ENCODE data around the gene DLG2. TPM values are rescaled to one million over a fixed set of nuclear protein-coding genes. Genes with fewer than 3 reads are reported as not detected.

DLG2 gene
- total and polyA plus RNA-seq, 4 experiments from 2014 or later, result 0.78 to 2.7 (median 1.9) TPM

GRCh38 chr11:84780689-84781293 is 846.4 kb downstream of the DLG2 start:
- no peaks in the 10 kb centered on the region for H3K9me3 ChIP-seq (ENCODE audit: control insufficient read depth in 1 of 2, low read length in 2 of 2)
- H3K27me3 Mint-ChIP-seq, result no peaks in the 10 kb centered on the region
- H3K4me3 Mint-ChIP-seq, result no peak overlapping the region
- H3K27ac Mint-ChIP-seq, result no peak overlapping the region
- no peak overlapping the region for H3K4me3 ChIP-seq (ENCODE audit: low read length in 2 of 2)
- no peaks in the 10 kb centered on the region for H3K4me1 Mint-ChIP-seq
- no peaks in the 10 kb centered on the region for H3K27me3 ChIP-seq (ENCODE audit: insufficient read depth, low read length)
- H3K9me3 Mint-ChIP-seq, result peaks cover 5 to 53% (median 30%) of the 10 kb centered on the region in 8 donors
- no peaks in the 10 kb centered on the region for H3K36me3 Mint-ChIP-seq
- POLR2A ChIA-PET (ENCODE audit: partially characterized antibody), result no interaction called here
- DNase-seq, result no peak
- intact Hi-C loops (cut with micrococcal nuclease), result no loop called here
- H3K4me1 ChIP-seq (ENCODE audit: insufficient read depth, low read length), result no peaks in the 10 kb centered on the region
- no peak overlapping the region for H3K27ac ChIP-seq (ENCODE audit: low read depth, low read length)
- CTCF ChIA-PET (ENCODE audit: partially characterized antibody), result no interaction called here
- no peaks in the 10 kb centered on the region for H3K36me3 ChIP-seq (ENCODE audit: insufficient read depth, low read length)

- H3K4me3 ChIP-seq (ENCODE audit: low read length in 2 of 2), result no peak overlapping the region
- no peaks in the 10 kb centered on the region for H3K9me3 ChIP-seq (ENCODE audit: control insufficient read depth in 1 of 2, low read length in 2 of 2)
- H3K4me3 Mint-ChIP-seq, result no peak overlapping the region
- no peaks in the 10 kb centered on the region for H3K36me3 Mint-ChIP-seq
- intact Hi-C loops (cut with micrococcal nuclease), result no loop called here
- peaks cover 5 to 68% (median 47%) of the 10 kb centered on the region in 8 donors for H3K9me3 Mint-ChIP-seq
- H3K27me3 Mint-ChIP-seq, result no peaks in the 10 kb centered on the region
- H3K36me3 ChIP-seq (ENCODE audit: insufficient read depth, low read length), result no peaks in the 10 kb centered on the region
- no peak overlapping the region for H3K27ac Mint-ChIP-seq
- POLR2A ChIA-PET (ENCODE audit: partially characterized antibody), result no interaction called here
- H3K4me1 Mint-ChIP-seq, result no peaks in the 10 kb centered on the region
- no peaks in the 10 kb centered on the region for H3K27me3 ChIP-seq (ENCODE audit: insufficient read depth, low read length)
- H3K4me1 ChIP-seq (ENCODE audit: insufficient read depth, low read length), result no peaks in the 10 kb centered on the region
- CTCF ChIA-PET (ENCODE audit: partially characterized antibody), result no interaction called here
- no peak for DNase-seq
- no peak overlapping the region for H3K27ac ChIP-seq (ENCODE audit: low read depth, low read length)
Observed at GRCh38 chr11:84775503-84775902, 851.6 kb downstream of the DLG2 start.

DNA sequence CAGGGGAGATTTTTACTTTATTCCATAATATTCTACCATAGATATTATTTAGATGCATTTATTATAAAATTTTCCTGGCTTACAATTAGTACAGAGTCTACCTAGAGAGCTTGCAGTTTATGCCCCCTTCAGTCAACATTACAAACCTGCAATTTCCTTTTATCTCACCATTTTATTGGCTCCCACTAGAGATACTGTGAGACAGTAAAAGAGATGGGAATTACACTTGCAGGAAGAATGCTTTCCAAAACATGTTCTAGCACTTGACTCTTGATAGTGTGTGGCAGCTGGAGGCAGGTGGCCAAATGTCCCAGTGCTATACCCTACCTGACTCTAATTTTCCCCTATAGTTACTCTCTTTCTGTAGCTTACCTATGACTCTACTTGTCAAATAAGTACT is 863.2 kb downstream of the DLG2 start:
- no peaks in the 10 kb centered on the region for H3K27me3 Mint-ChIP-seq
- no peaks in the 10 kb centered on the region for H3K27me3 ChIP-seq (ENCODE audit: insufficient read depth, low read length)
- no peak overlapping the region for H3K27ac Mint-ChIP-seq
- no peak overlapping the region for H3K4me3 Mint-ChIP-seq
- H3K36me3 Mint-ChIP-seq, result no peaks in the 10 kb centered on the region
- intact Hi-C loops (cut with micrococcal nuclease), result no loop called here
- H3K4me1 Mint-ChIP-seq, result no peaks in the 10 kb centered on the region
- POLR2A ChIA-PET (ENCODE audit: partially characterized antibody), result no interaction called here
- H3K9me3 Mint-ChIP-seq, result peaks cover 4 to 46% (median 21%) of the 10 kb centered on the region in 8 donors
- H3K4me1 ChIP-seq (ENCODE audit: insufficient read depth, low read length), result no peaks in the 10 kb centered on the region
- no peak overlapping the region for H3K4me3 ChIP-seq (ENCODE audit: low read length in 2 of 2)
- CTCF ChIA-PET (ENCODE audit: partially characterized antibody), result no interaction called here
- no peak overlapping the region for H3K27ac ChIP-seq (ENCODE audit: low read depth, low read length)
- DNase-seq, result no peak
- H3K36me3 ChIP-seq (ENCODE audit: insufficient read depth, low read length), result no peaks in the 10 kb centered on the region
- peaks cover 0 to 4% of the 10 kb centered on the region in 2 donors for H3K9me3 ChIP-seq (ENCODE audit: control insufficient read depth in 1 of 2, low read length in 2 of 2)

- H3K27me3 ChIP-seq (ENCODE audit: insufficient read depth, low read length), result no peaks in the 10 kb centered on the region
- ChIA-PET CTCF (ENCODE audit: partially characterized antibody) (no interaction called here), POLR2A (ENCODE audit: partially characterized antibody) (no interaction called here)
- H3K27ac ChIP-seq (ENCODE audit: low read depth, low read length), result no peak overlapping the region
- Mint-ChIP-seq H3K4me1 (no peaks in the 10 kb centered on the region), H3K27ac (no peak overlapping the region), H3K9me3 (peaks cover 0 to 36% (median 23%) of the 10 kb centered on the region in 8 donors), H3K4me3 (no peak overlapping the region), H3K27me3 (no peaks in the 10 kb centered on the region), H3K36me3 (no peaks in the 10 kb centered on the region)
- H3K4me3 ChIP-seq (ENCODE audit: low read length in 2 of 2), result no peak overlapping the region
- no peak for DNase-seq
- intact Hi-C loops (cut with micrococcal nuclease), result no loop called here
- peaks cover 0 to 4% of the 10 kb centered on the region in 2 donors for H3K9me3 ChIP-seq (ENCODE audit: control insufficient read depth in 1 of 2, low read length in 2 of 2)
- no peaks in the 10 kb centered on the region for H3K36me3 ChIP-seq (ENCODE audit: insufficient read depth, low read length)
- H3K4me1 ChIP-seq (ENCODE audit: insufficient read depth, low read length), result no peaks in the 10 kb centered on the region
Observed at GRCh38 chr11:84757711-84758110, 869.4 kb downstream of the DLG2 start.

GRCh38 chr11:84751371-84751770 is 875.8 kb downstream of the DLG2 start:
- no peak for DNase-seq

DNA sequence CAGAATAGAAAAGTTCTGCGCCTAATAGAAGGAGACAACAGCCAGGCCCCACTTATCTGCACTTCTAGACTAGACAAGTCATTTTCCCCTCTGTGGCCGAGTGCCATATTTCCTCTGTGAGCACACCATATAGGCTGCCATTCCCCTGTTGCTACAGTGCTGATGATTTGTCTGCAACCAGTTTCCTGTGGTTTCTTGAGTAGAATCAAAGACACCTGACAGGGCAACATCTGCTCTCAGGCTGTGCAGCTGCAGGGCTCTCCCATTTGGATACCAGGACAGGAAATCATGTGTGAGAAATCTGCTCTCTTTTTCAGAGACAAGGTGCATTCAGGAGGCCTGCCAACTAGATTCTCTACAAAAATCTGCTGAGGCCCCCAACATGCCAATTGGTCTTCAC is 879.3 kb downstream of the DLG2 start:
- ChIA-PET POLR2A (ENCODE audit: partially characterized antibody) (no interaction called here), CTCF (ENCODE audit: partially characterized antibody) (no interaction called here)
- Mint-ChIP-seq H3K4me3 (no peak overlapping the region), H3K27ac (no peak overlapping the region), H3K9me3 (peaks cover 2 to 61% (median 22%) of the 10 kb centered on the region in 8 donors), H3K27me3 (no peaks in the 10 kb centered on the region), H3K36me3 (no peaks in the 10 kb centered on the region), H3K4me1 (no peaks in the 10 kb centered on the region)
- no peak overlapping the region for H3K4me3 ChIP-seq (ENCODE audit: low read length in 2 of 2)
- intact Hi-C loops (cut with micrococcal nuclease), result no loop called here
- H3K27ac ChIP-seq (ENCODE audit: low read depth, low read length), result no peak overlapping the region
- H3K9me3 ChIP-seq (ENCODE audit: control insufficient read depth in 1 of 2, low read length in 2 of 2), result no peaks in the 10 kb centered on the region
- DNase-seq, result no peak
- H3K4me1 ChIP-seq (ENCODE audit: insufficient read depth, low read length), result no peaks in the 10 kb centered on the region
- H3K27me3 ChIP-seq (ENCODE audit: insufficient read depth, low read length), result no peaks in the 10 kb centered on the region
- no peaks in the 10 kb centered on the region for H3K36me3 ChIP-seq (ENCODE audit: insufficient read depth, low read length)

More at GRCh38 chr11:84751371-84751770, 875.8 kb downstream of the DLG2 start:
- H3K27me3 ChIP-seq (ENCODE audit: insufficient read depth, low read length), result no peaks in the 10 kb centered on the region
- H3K4me1 ChIP-seq (ENCODE audit: insufficient read depth, low read length), result no peaks in the 10 kb centered on the region
- H3K27ac ChIP-seq (ENCODE audit: low read depth, low read length), result no peak overlapping the region
- no peaks in the 10 kb centered on the region for H3K9me3 ChIP-seq (ENCODE audit: control insufficient read depth in 1 of 2, low read length in 2 of 2)
- no peaks in the 10 kb centered on the region for H3K36me3 ChIP-seq (ENCODE audit: insufficient read depth, low read length)
- ChIA-PET CTCF (ENCODE audit: partially characterized antibody) (no interaction called here), POLR2A (ENCODE audit: partially characterized antibody) (no interaction called here)
- H3K9me3 Mint-ChIP-seq, result peaks cover 0 to 49% (median 27%) of the 10 kb centered on the region in 8 donors
- intact Hi-C loops (cut with micrococcal nuclease), result no loop called here
- no peak overlapping the region for H3K27ac Mint-ChIP-seq
- no peaks in the 10 kb centered on the region for H3K4me1 Mint-ChIP-seq
- H3K4me3 Mint-ChIP-seq, result no peak overlapping the region
- H3K4me3 ChIP-seq (ENCODE audit: low read length in 2 of 2), result no peak overlapping the region
- no peaks in the 10 kb centered on the region for H3K27me3 Mint-ChIP-seq
- H3K36me3 Mint-ChIP-seq, result no peaks in the 10 kb centered on the region

GRCh38 chr11:84740050-84740449 is 887.1 kb downstream of the DLG2 start:
- Histone ChIP-seq H3K4me1 (ENCODE audit: insufficient read depth, low read length) (no peaks in the 10 kb centered on the region), H3K36me3 (ENCODE audit: insufficient read depth, low read length) (no peaks in the 10 kb centered on the region), H3K9me3 (ENCODE audit: control insufficient read depth in 1 of 2, low read length in 2 of 2) (no peaks in the 10 kb centered on the region), H3K27me3 (ENCODE audit: insufficient read depth, low read length) (no peaks in the 10 kb centered on the region), H3K4me3 (ENCODE audit: low read length in 2 of 2) (no peak overlapping the region), H3K27ac (ENCODE audit: low read depth, low read length) (no peak overlapping the region)
- H3K4me1 Mint-ChIP-seq, result no peaks in the 10 kb centered on the region
- no peak overlapping the region for H3K27ac Mint-ChIP-seq
- intact Hi-C loops (cut with micrococcal nuclease), result no loop called here
- ChIA-PET POLR2A (ENCODE audit: partially characterized antibody) (no interaction called here), CTCF (ENCODE audit: partially characterized antibody) (no interaction called here)
- no peaks in the 10 kb centered on the region for H3K36me3 Mint-ChIP-seq
- H3K27me3 Mint-ChIP-seq, result no peaks in the 10 kb centered on the region
- no peak for DNase-seq
- no peak overlapping the region for H3K4me3 Mint-ChIP-seq
- peaks cover 5 to 66% (median 35%) of the 10 kb centered on the region in 8 donors for H3K9me3 Mint-ChIP-seq

DNA sequence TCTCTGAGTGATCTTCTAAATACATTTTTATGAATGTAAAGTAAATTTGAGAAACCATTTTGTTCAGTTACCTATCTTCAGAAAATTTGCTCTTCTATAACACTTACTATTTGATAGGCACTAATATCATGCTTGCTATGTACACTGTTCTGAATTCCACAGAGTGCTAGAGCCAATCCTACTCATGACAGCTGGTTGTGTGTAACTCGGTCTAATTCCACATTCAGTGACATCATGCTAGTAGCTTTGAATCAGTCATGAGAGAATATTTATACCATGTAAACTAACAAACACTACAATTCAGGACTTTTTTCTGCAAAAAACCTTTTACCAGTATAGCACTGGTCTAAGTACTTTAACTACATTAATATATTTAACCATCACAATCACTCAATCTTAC is 902.9 kb downstream of the DLG2 start:
- Mint-ChIP-seq H3K36me3 (no peaks in the 10 kb centered on the region), H3K27ac (no peak overlapping the region), H3K4me3 (no peak overlapping the region), H3K9me3 (peaks cover 4 to 50% (median 35%) of the 10 kb centered on the region in 8 donors), H3K27me3 (peaks cover 1 to 3% of the 10 kb centered on the region in 2 donors), H3K4me1 (no peaks in the 10 kb centered on the region)
- H3K27me3 ChIP-seq (ENCODE audit: insufficient read depth, low read length), result no peaks in the 10 kb centered on the region
- no peak overlapping the region for H3K27ac ChIP-seq (ENCODE audit: low read depth, low read length)
- no peaks in the 10 kb centered on the region for H3K36me3 ChIP-seq (ENCODE audit: insufficient read depth, low read length)
- H3K9me3 ChIP-seq (ENCODE audit: control insufficient read depth in 1 of 2, low read length in 2 of 2), result no peaks in the 10 kb centered on the region
- intact Hi-C loops (cut with micrococcal nuclease), result no loop called here
- CTCF ChIA-PET (ENCODE audit: partially characterized antibody), result no interaction called here
- DNase-seq, result no peak
- H3K4me1 ChIP-seq (ENCODE audit: insufficient read depth, low read length), result no peaks in the 10 kb centered on the region
- H3K4me3 ChIP-seq (ENCODE audit: low read length in 2 of 2), result no peak overlapping the region
- POLR2A ChIA-PET (ENCODE audit: partially characterized antibody), result no interaction called here

Measured in CD4-positive, alpha-beta memory T cell (primary cell).